H1 (cell line): ENCODE results near the gene RER1. TPM values are rescaled to one million over a fixed set of nuclear protein-coding genes. Genes with fewer than 3 reads are reported as not detected.

ENCODE experiments used
- CTCF ChIA-PET: fragments of 300-600 bp; sonication (Branson Sonifier 250); formaldehyde crosslinking; loops from one replicate; lab custom pipeline; 2021; ENCODE audit not compliant: partially characterized antibody; lab: Charles Lee
- POLR2A ChIA-PET: fragments of 300-600 bp; sonication (Branson Sonifier 250); formaldehyde crosslinking; loops from one replicate; lab custom pipeline; 2021; ENCODE audit warnings: inconsistent platforms; ENCODE audit not compliant: partially characterized antibody; lab: Charles Lee
- DNase-seq, 2 experiments: peaks; one replicate each; pipeline versions ENCODE4 v3.0.0 to v3.0.0-alpha.2; 2010 to 2022; ENCODE audit warnings: low spot score in 2 of 2, low read depth in 1 of 2, mixed read lengths in 1 of 2
- FAIRE-seq: peaks from 2 replicates; lab custom pipeline; 2011; peaks lifted over from hg19 to GRCh38; lab: Jason Lieb, UNC
- H2AFZ ChIP-seq: 2 replicates; pipeline ENCODE4 v1.8.1; 2012; ENCODE audit warnings: low read length, inconsistent platforms
- H2AK5ac ChIP-seq: 2 replicates; pipeline ENCODE4 v1.6.1; 2013; ENCODE audit warnings: low read depth, low read length
- H2BK120ac ChIP-seq: replicated peaks from 2 replicates; pipeline ENCODE3; 2013; ENCODE audit warnings: low read depth, low read length, inconsistent platforms
- H2BK12ac ChIP-seq: 2 replicates; pipeline ENCODE4 v1.6.1; 2013; ENCODE audit warnings: low read depth, low read length
- H2BK15ac ChIP-seq: 2 replicates; pipeline ENCODE4 v1.6.1; 2013; ENCODE audit warnings: low read length
- H2BK20ac ChIP-seq: 2 replicates; pipeline ENCODE4 v1.6.1; 2013; ENCODE audit warnings: low read length
- H2BK5ac ChIP-seq: 2 replicates; pipeline ENCODE4 v1.6.1; 2013; ENCODE audit warnings: low read depth, low read length
- H3K14ac ChIP-seq: 2 replicates; pipeline ENCODE4 v1.6.1; 2013; ENCODE audit warnings: inconsistent platforms; ENCODE audit not compliant: insufficient read length
- H3K18ac ChIP-seq: 2 replicates; pipeline ENCODE4 v1.6.1; 2013; ENCODE audit warnings: low read length; ENCODE audit errors: extremely low read depth
- H3K23ac ChIP-seq: 2 replicates; pipeline ENCODE4 v1.6.1; 2013; ENCODE audit warnings: inconsistent platforms; ENCODE audit not compliant: insufficient read length
- H3K23me2 ChIP-seq: 2 replicates; pipeline ENCODE4 v1.6.1; 2013; ENCODE audit warnings: low read depth, low read length
- H3K27ac ChIP-seq: 2 replicates; pipeline ENCODE4 v1.6.1; 2011; ENCODE audit warnings: low read depth, low read length, inconsistent platforms
- H3K27me3 ChIP-seq, 4 experiments: replicated peaks in 1 of 4; 1 replicate in 1 of 4; 2 replicates in 3 of 4; pipeline versions ENCODE4 v1.6.1 to v1.8.1; 2011 to 2013; ENCODE audit warnings: low read length in 3 of 4, mild to moderate bottlenecking in 3 of 4, inconsistent platforms in 2 of 4, mixed read lengths in 2 of 4, moderate library complexity in 1 of 4; ENCODE audit not compliant: control insufficient read depth in 3 of 4, insufficient read depth in 3 of 4; ENCODE audit errors: extremely low read depth in 1 of 4
- H3K36me3 ChIP-seq, 4 experiments: 2 replicates each; pipeline versions ENCODE4 v1.6.1 to v1.8.1; 2011 to 2013; ENCODE audit warnings: mild to moderate bottlenecking in 4 of 4, low read length in 3 of 4, moderate library complexity in 2 of 4, control low read depth in 1 of 4, inconsistent platforms in 1 of 4; ENCODE audit not compliant: insufficient read depth in 4 of 4, control insufficient read depth in 2 of 4
- H3K4ac ChIP-seq: replicated peaks from 2 replicates; pipeline ENCODE3; 2013; ENCODE audit warnings: low read length, low read depth, mixed read lengths, inconsistent platforms; ENCODE audit not compliant: insufficient read length
- H3K4me1 ChIP-seq, 4 experiments: replicated peaks in 1 of 4; 1 replicate in 1 of 4; 2 replicates in 3 of 4; pipeline versions ENCODE4 v1.6.1 to v1.8.1; 2011 to 2013; ENCODE audit warnings: low read length in 3 of 4, inconsistent platforms in 2 of 4, mixed read lengths in 1 of 4; ENCODE audit not compliant: insufficient read depth in 4 of 4, control insufficient read depth in 3 of 4
- H3K4me2 ChIP-seq, 2 experiments: 2 replicates each; pipeline versions ENCODE4 v1.6.1 to v1.8.1; 2011 to 2013; ENCODE audit warnings: low read depth in 2 of 2, low read length in 2 of 2, control low read depth in 1 of 2, inconsistent platforms in 1 of 2, mild to moderate bottlenecking in 1 of 2; ENCODE audit not compliant: insufficient read depth in 1 of 2
- H3K4me3 ChIP-seq, 4 experiments: fragments of 200-600, 300-600 bp in 1 of 4; sonication (generic), shearing (Covaris generic), sonication (Bioruptor Twin) in 1 of 4; 2 replicates each; pipeline versions ENCODE4 v1.5.1 to v1.8.1; 2011 to 2016; ENCODE audit warnings: low read length in 4 of 4, low read depth in 3 of 4, control low read depth in 2 of 4, inconsistent platforms in 2 of 4, mild to moderate bottlenecking in 2 of 4, mixed read lengths in 1 of 4, moderate library complexity in 1 of 4; ENCODE audit not compliant: insufficient read depth in 2 of 4; ENCODE audit errors: extremely low read depth in 1 of 4
- H3K56ac ChIP-seq: replicated peaks from 2 replicates; pipeline ENCODE3; 2013; ENCODE audit warnings: low read depth, mild to moderate bottlenecking, mixed read lengths, low read length, inconsistent platforms; ENCODE audit not compliant: insufficient read length
- H3K79me1 ChIP-seq: 2 replicates; pipeline ENCODE4 v1.6.1; 2013; ENCODE audit warnings: low read depth, low read length, control low read depth
- H3K79me2 ChIP-seq, 2 experiments: 2 replicates each; pipeline versions ENCODE4 v1.6.1 to v1.8.1; 2012 to 2013; ENCODE audit warnings: low read length in 2 of 2, mild to moderate bottlenecking in 2 of 2, inconsistent platforms in 1 of 2; ENCODE audit not compliant: insufficient read depth in 2 of 2, control insufficient read depth in 1 of 2
- H3K9ac ChIP-seq, 4 experiments: replicated peaks in 1 of 4; 1 replicate in 1 of 4; 2 replicates in 3 of 4; pipeline versions ENCODE4 v1.6.1 to v1.8.1; 2011 to 2013; ENCODE audit warnings: low read depth in 3 of 4, low read length in 3 of 4, control low read depth in 2 of 4, mild to moderate bottlenecking in 2 of 4, moderate library complexity in 2 of 4, inconsistent platforms in 1 of 4; ENCODE audit errors: extremely low read depth in 1 of 4
- H3K9me3 ChIP-seq, 2 experiments: 2 replicates each; pipeline versions ENCODE4 v1.6.1 to v1.8.1; 2012 to 2013; ENCODE audit warnings: mild to moderate bottlenecking in 2 of 2, moderate library complexity in 2 of 2, control low read depth in 1 of 2, inconsistent platforms in 1 of 2, low read depth in 1 of 2, low read length in 1 of 2, mixed read lengths in 1 of 2; ENCODE audit not compliant: insufficient read depth in 2 of 2
- H4K20me1 ChIP-seq, 2 experiments: replicated peaks in 1 of 2; 2 replicates each; pipeline versions ENCODE3 to v1.8.1; 2011 to 2013; ENCODE audit warnings: inconsistent platforms in 2 of 2, low read length in 2 of 2, mild to moderate bottlenecking in 1 of 2; ENCODE audit not compliant: insufficient read depth in 2 of 2, control insufficient read depth in 1 of 2
- H4K5ac ChIP-seq: 2 replicates; pipeline ENCODE4 v1.6.1; 2013; ENCODE audit warnings: low read length, low read depth, mixed read lengths, inconsistent platforms; ENCODE audit not compliant: insufficient read length
- H4K8ac ChIP-seq: 2 replicates; pipeline ENCODE4 v1.8.0; 2013; ENCODE audit warnings: mild to moderate bottlenecking, moderate library complexity, low read length, inconsistent platforms; ENCODE audit not compliant: insufficient read depth; ENCODE audit errors: extremely low read depth
- H4K91ac ChIP-seq: replicated peaks from 2 replicates; pipeline ENCODE3; 2013; ENCODE audit warnings: low read length, mixed read lengths, inconsistent platforms; ENCODE audit not compliant: insufficient read length
- ASH2L ChIP-seq: fragments of 200-600, 300-600 bp; sonication (generic); IDR thresholded peaks from one replicate; pipeline ENCODE4 v1.7.1; 2017; ENCODE audit warnings: low read length
- BCL11A ChIP-seq, 2 experiments: IDR thresholded peaks; one replicate each; pipeline ENCODE4 v1.6.1; 2011; ENCODE audit warnings: low read depth in 2 of 2, low read length in 2 of 2, mild to moderate bottlenecking in 2 of 2
- PHF8 ChIP-seq: fragments of 200-600 bp; sonication (generic); conservative IDR thresholded peaks from 2 replicates; pipeline ENCODE4 v1.7.1; 2012; ENCODE audit warnings: low read depth, mild to moderate bottlenecking, inconsistent platforms, low read length, moderate library complexity
- POLR2AphosphoS5 ChIP-seq: IDR thresholded peaks from 2 replicates; pipeline ENCODE4 v1.6.1; 2011; ENCODE audit warnings: low read depth, low read length
- SIRT6 ChIP-seq: IDR thresholded peaks from one replicate; pipeline ENCODE4 v1.7.1; 2012; ENCODE audit warnings: low read length, inconsistent platforms
- USF2 ChIP-seq: IDR thresholded peaks from 2 replicates; pipeline ENCODE4 v1.6.1; 2011; ENCODE audit warnings: low read length, improper control_type of control experiment
- WGBS, 2 experiments: shearing (Covaris generic) in 1 of 2; methylation state at CpG; one replicate each; pipeline versions ENCODE4 v1.1.6 to v1.1.7; 2013 to 2015; ENCODE audit warnings: low lambda C conversion rate in 2 of 2, mixed read lengths in 2 of 2, inconsistent platforms in 1 of 2, low coverage in 1 of 2, missing lambda C conversion rate in 1 of 2; ENCODE audit not compliant: insufficient replicate concordance in 2 of 2, insufficient coverage in 1 of 2, insufficient read length in 1 of 2; ENCODE audit errors: extremely low coverage in 1 of 2, missing lambda C conversion rate in 1 of 2; 5-methylcytosine and 5-hydroxymethylcytosine counted together
- polyA plus RNA-seq, 7 experiments: library from polyadenylated mRNA; depleted of rRNA in 3 of 7; stranded (reverse) in 5 of 7; unstranded in 2 of 7; fragments of >200 nt in 5 of 7; fragments of 200-250 nt in 2 of 7; gene quantifications; 1 replicate in 5 of 7; 2 replicates in 1 of 7; 4 replicates in 1 of 7; pipeline versions ENCODE4 v1.2.1 to v1.2.3, GENCODE V29; 2011 to 2013; ENCODE audit warnings: missing spikeins in 2 of 7, mixed read lengths in 2 of 7
- total RNA-seq: library from RNA; stranded (reverse); fragmentation: NEBNext Ultra II Directional; extraction: Animal tissue kit (Norgen Biotek cat#: 25700); gene quantifications from 2 replicates; pipeline ENCODE4 v1.2.1, GENCODE V29; 2021

The RER1 gene
- total and polyA plus RNA-seq, 2 of the 8 experiments (the other 6 are each of a cell fraction or from before 2014, with no cell fraction given) = 102 to 134 TPM

GRCh38 chr1:2441746-2442145, 50.1 kb downstream of the RER1 start:
- ChIA-PET CTCF (interaction anchor here (0.9 to 2.0 kb wide), 6 partner anchors 8 to 1011 kb away, joined by 3 to 11 read pairs (median 4); partner anchors contain the start of gene FAAP20), POLR2A (interaction anchor here (1.2 kb wide), 1 partner anchor 47 kb away, joined by 3 read pairs; no protein-coding TSS in a partner anchor)
- no peak overlapping the region for H3K14ac ChIP-seq
- H3K9ac ChIP-seq = no peak overlapping the region
- FAIRE-seq (no peak), DNase-seq (no peak)
- WGBS, 2 experiments = 86% methylated on average over 8 of the region's 13 CpGs; no CpG with 5 or more reads in 1 of the 2 experiments
- H3K4ac ChIP-seq = no peak overlapping the region
- H3K79me2 ChIP-seq = no peaks in the 10 kb centered on the region
- H4K5ac ChIP-seq = no peak overlapping the region
- no peak overlapping the region for H2AK5ac ChIP-seq
- no peak overlapping the region for H2BK12ac ChIP-seq
- peaks cover 18 to 34% (median 30%) of the 10 kb centered on the region in 4 experiments for H3K27me3 ChIP-seq
- no peaks in the 10 kb centered on the region; the same call in 1 of the 2 replicates for H3K23me2 ChIP-seq
- H3K18ac ChIP-seq = no peak overlapping the region
- no peak overlapping the region for H4K8ac ChIP-seq
- H3K4me3 ChIP-seq = no peak overlapping the region
- no peaks in the 10 kb centered on the region for H3K9me3 ChIP-seq
- H3K4me2 ChIP-seq = no peak overlapping the region
- no peak overlapping the region for H2BK15ac ChIP-seq
- no peak overlapping the region for H2BK20ac ChIP-seq
- H3K56ac ChIP-seq = no peak overlapping the region
- no peak overlapping the region for H3K23ac ChIP-seq
- H4K20me1 ChIP-seq = peaks cover 0 to 3% of the 10 kb centered on the region in 2 experiments
- H3K79me1 ChIP-seq = no peaks in the 10 kb centered on the region
- H2AFZ ChIP-seq = no peak overlapping the region
- H3K27ac ChIP-seq = no peak overlapping the region
- H3K4me1 ChIP-seq = peaks cover 0 to 5% (median 3%) of the 10 kb centered on the region in 4 experiments; a peak in 2 of 7 replicates
- no peaks in the 10 kb centered on the region for H3K36me3 ChIP-seq
- H4K91ac ChIP-seq = no peak overlapping the region
- H2BK120ac ChIP-seq = no peak overlapping the region
- no peak overlapping the region for H2BK5ac ChIP-seq
- TF ChIP-seq ASH2L = no peak
- no peak for TF ChIP-seq PHF8
- TF ChIP-seq SIRT6 = no peak
- no peak for TF ChIP-seq USF2
- no peak for TF ChIP-seq POLR2AphosphoS5
- no peak for TF ChIP-seq BCL11A (IDR thresholded peaks at IDR 0.05; ENCODE audit: low read depth in 2 of 2, low read length in 2 of 2)
